DMS 273 (cell line): ENCODE results near the gene NT5DC2.

Experiments
- DNase-seq: peaks from one replicate; lab custom pipeline; 2025; ENCODE audit not compliant: unreplicated experiment; lab: John Stamatoyannopoulos, UW

NT5DC2 gene

GRCh38 chr3:52490035-52490938, 43.4 kb downstream of the NT5DC2 start:
- no peak for DNase-seq

GRCh38 chr3:52489453-52489852, 44.2 kb downstream of the NT5DC2 start:
- no peak for DNase-seq

- DNase-seq = no peak
Measured at GRCh38 chr3:52488746-52489145, 44.9 kb downstream of the NT5DC2 start.

- DNase-seq = no peak
Measured at GRCh38 chr3:52487788-52488691, 45.6 kb downstream of the NT5DC2 start.

GRCh38 chr3:52487050-52487787, 46.4 kb downstream of the NT5DC2 start:
- no peak for DNase-seq

- no peak for DNase-seq
Measured at GRCh38 chr3:52484680-52485461, 48.8 kb downstream of the NT5DC2 start.

- no peak for DNase-seq
Measured at GRCh38 chr3:52483577-52484381, 49.9 kb downstream of the NT5DC2 start.

- no peak for DNase-seq
Measured at GRCh38 chr3:52483081-52483480, 50.6 kb downstream of the NT5DC2 start.

GRCh38 chr3:52481819-52482521, 51.7 kb downstream of the NT5DC2 start:
- DNase-seq = peak; percentile 17

- DNase-seq = peak; percentile 81
Measured at GRCh38 chr3:52480768-52481715, 52.6 kb downstream of the NT5DC2 start.

- DNase-seq = no peak
Measured at GRCh38 chr3:52479877-52480575, 53.6 kb downstream of the NT5DC2 start.

GRCh38 chr3:52479037-52479876, 54.4 kb downstream of the NT5DC2 start:
- DNase-seq = no peak

- DNase-seq = no peak
Measured at GRCh38 chr3:52477796-52478095, 55.9 kb downstream of the NT5DC2 start.

- no peak for DNase-seq
Measured at GRCh38 chr3:52477076-52477795, 56.4 kb downstream of the NT5DC2 start.
